GM21825 (cell line): Measurements from ENCODE around the gene SORCS1.

Experiments
- ATAC-seq: cut with Tn5 transposase; IDR thresholded peaks from one replicate; pipeline ENCODE4 v1.9.1; 2021; ENCODE audit warnings: mild to moderate bottlenecking, moderate library complexity; ENCODE audit not compliant: unreplicated experiment

Gene SORCS1

DNA sequence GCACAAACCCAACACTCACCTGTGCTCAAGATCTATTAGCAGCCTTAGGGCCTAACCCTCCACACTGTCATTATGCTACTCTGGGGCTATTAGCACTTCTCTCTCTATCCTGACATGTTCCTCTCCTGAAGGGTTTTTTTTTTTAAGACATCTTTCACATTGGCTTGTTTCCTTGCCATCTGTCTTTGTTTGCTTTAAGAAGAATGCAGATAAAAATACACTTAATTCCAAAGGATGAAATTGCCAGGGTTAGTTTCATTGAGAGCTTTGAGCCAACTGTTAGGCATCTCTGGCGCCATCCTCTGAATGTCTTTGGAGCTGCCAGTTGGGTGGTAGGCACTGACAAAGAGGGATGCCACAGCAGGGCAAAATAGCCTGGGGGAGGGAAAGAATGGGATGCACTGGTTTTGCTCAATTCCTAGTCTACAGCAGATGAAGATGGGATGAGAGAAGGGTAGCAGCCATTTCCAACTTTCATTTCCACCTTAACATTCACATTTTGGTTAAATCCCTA is 399.2 kb downstream of the SORCS1 start:
- no peak for ATAC-seq

GRCh38 chr10:106764360-106764759 is 400.1 kb downstream of the SORCS1 start:
- no peak for ATAC-seq

DNA sequence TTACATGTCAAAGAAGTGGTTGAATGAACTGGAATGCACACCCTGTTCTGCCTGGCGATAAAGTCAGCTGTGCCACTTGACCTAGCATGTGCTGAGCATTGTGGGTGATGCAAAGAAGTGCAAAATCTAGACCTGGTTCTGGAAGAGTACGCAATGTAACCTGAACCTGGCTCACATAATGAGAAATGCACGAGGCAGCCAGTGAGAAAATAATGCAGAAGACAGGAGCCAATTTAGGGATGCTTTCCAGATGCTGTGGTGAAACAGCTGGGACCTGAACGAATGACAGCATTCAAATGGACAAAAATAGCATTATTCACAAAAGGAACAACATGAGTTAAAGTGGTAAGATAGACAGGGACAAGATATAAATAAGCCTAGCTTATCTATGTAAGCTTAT is 402.6 kb downstream of the SORCS1 start:
- ATAC-seq: no peak

GRCh38 chr10:106757521-106757920 is 407.0 kb downstream of the SORCS1 start:
- ATAC-seq: no peak

GRCh38 chr10:106751091-106751490 is 413.4 kb downstream of the SORCS1 start:
- ATAC-seq: no peak

DNA sequence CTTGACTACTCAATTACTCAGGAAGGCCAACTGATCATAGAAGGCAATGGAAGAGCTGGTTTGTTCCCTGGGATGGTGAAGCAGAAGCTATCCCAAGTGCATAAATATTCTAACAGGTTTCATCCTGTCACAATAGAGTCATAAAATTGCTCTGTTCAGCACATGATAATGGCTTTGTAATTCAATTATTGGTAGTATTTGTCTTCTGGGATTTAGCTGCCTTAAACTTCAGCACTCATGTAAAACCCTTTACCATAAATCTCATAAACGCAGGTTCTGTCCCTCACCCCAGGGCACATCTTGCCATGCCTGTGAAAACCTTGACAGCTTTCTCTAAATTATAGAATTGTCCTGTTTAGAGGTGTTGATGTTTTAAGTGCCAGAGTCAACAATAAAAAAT is 417.6 kb downstream of the SORCS1 start:
- no peak for ATAC-seq

GRCh38 chr10:106741006-106741530 is 423.4 kb downstream of the SORCS1 start:
- ATAC-seq: no peak

DNA sequence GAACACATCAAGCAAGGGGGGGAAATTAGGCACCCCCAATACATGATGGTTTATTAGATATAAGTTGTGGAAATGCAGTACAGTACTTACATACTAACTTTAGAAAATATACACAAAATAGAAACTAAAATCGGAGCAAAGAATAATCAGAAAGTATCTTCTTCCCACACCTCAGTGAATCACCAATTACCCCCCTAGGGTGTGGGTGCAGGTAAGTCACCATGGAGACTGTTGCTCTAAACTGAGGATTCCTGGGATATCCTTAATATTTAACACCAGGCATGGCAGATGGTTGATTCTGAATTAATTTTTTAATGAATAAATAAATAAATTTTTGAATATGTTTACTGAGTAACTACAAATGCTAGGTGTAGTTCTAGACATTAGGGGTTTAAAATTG is 424.4 kb downstream of the SORCS1 start:
- ATAC-seq: no peak

- no peak for ATAC-seq
Observed at GRCh38 chr10:106734220-106734619, 430.3 kb downstream of the SORCS1 start.

DNA sequence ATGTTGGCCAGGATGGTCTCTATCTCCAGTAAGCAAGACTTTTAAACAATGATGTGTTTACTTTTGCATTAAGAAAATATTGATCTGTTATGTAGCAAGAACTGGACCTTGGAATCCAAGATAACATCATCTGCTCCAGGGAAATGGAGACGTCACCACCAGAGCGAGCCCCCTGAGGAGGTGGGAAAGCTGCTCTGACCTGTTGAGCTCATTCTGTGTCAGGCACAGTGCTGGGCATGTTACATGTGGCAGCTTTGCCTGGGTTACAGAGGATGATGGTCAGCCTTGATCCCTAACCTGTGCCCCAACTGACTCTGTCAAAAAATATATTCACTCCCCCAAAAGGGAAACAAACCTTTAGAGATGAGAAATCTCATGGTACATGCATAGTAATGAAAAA is 436.3 kb downstream of the SORCS1 start:
- no peak for ATAC-seq

GRCh38 chr10:106727170-106727569 is 437.3 kb downstream of the SORCS1 start:
- no peak for ATAC-seq

DNA sequence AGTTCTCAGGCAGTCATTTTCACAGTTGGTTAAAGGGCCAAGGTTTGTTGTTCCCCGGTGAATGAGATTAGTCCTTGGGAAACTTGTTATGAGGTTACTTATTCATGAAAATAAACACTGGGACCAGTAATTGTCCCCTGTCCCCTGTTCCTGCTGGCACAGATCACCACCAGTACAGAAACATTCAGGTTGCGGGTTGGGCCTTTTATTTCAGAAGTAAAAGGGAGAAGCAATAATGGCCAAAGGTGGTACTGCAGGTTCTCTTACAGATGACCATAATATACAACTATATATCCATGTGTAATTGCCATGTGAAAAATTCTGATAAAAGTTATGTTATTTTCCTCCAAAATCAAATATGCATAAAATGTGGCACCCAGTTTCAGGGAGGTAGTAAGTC is 442.0 kb downstream of the SORCS1 start:
- no peak for ATAC-seq

- no peak for ATAC-seq
Observed at GRCh38 chr10:106720683-106721082, 443.8 kb downstream of the SORCS1 start.

DNA sequence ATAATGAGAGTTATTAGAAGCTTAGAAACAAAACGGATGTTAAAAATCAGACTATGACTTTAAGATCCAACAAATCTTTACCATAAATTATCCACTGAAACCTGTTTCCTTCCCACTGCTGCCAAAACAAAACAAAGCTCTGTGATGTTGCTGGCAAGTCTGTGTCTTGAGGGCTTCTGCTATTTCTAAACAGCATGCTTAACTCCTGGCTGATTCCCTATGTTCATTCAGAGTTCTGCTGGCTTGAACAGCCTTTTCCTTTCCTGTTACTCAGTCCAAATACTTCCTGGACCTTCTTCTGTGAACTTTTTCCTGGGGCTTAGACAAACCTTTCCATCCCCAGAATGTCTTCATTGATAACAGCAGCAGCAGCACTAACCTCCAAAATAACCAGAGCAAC is 448.1 kb downstream of the SORCS1 start:
- no peak for ATAC-seq

- ATAC-seq: no peak
Observed at GRCh38 chr10:106714734-106715555, 449.6 kb downstream of the SORCS1 start.

DNA sequence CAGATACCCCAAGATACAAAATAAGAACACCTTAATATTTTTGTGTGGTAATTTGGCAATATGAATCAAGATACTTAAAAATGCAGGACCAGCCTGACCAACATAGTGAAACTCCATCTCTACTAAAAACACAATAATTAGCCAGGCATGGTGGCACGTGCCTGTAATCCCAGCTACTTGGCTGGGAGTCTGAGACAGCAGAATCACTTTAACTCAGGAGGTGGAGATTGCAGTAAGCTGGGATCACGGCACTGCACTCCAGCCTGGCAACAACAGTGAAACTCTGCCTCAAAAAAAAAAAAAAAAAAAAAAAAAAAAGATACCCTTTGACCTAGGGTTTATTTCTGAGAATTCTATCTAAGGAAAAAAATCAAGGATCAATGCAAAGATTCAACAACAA is 450.7 kb downstream of the SORCS1 start:
- no peak for ATAC-seq

DNA sequence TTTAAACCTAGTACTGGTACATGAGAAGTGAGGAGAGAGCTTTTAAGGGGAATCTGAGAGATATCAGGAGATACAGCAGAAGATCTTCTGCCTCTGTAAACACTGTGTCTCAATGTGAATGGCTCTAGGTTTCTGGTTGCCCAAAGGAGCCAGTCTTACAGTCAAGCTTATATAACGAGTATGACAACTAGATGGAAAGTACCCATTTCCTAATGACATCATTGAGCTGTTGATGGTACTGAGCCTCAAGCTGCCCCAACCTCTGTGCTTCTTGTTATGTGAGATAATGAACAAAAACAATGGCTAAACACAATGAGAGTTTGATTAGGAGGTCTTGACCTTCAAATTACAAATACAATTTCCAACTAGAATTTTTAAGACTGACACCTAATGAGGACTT is 451.5 kb downstream of the SORCS1 start:
- ATAC-seq: no peak

- peak; percentile 76 for ATAC-seq
Observed at GRCh38 chr10:106711313-106711906, 453.1 kb downstream of the SORCS1 start.

DNA sequence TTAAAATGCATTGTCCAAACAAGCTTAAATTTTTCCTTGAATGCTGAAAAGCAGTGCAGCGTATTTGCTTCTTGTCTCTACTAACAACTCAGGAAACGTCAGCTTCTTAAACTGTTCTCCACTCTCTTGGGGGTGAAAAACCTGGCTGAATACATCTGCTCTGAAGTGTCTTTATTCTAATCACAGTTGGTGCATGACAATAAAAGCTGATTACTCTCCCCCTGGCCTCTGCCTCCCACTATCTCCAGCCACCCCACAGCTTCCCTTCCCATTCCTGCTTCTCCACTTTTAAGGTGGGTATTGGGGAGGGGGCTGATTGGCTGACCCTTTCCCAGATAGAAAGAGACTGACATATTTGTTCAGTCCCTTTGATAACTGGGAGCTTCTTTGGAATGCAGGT is 456.0 kb downstream of the SORCS1 start:
- no peak for ATAC-seq

DNA sequence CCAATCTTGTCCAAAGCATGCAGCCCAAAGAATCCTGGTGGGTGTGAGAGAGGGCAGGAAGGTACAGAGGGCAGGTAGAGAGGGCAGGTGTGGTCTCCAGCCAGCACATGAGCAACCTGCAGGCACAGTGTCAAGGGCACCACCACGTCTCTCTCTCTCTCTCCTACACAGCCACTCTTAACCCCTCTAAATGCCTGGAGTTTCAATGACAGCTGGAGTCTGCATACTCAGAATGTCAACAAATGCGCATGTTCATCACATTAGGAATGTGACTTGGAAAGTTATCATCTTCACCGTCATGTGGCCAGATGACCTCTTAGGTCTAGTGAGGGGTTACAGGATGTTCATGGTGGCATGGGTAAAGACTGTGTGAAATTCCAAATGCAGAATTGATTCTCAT is 456.8 kb downstream of the SORCS1 start:
- no peak for ATAC-seq

DNA sequence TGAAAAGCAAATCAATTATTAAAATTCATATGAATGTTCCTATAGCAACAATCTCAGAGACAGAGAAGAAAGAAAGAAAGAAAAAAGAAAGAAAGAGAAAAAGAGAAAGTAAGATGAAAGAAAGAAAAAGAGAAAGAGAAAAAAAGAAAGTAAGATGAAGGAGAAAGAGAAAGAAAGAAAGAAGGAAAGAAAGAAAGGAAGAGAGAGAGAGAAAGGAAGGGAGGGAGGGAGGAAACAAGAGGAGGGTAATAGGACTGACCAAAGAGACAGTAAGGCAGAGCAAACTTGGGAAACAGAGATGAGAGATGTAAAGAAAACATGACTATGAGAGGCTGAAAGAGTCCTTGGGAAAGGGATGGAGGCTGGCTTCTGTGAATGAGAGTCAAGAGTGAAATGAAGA is 458.4 kb downstream of the SORCS1 start:
- ATAC-seq: no peak

- no peak for ATAC-seq
Observed at GRCh38 chr10:106705681-106706100, 458.8 kb downstream of the SORCS1 start.
